ENCODE measurements around the gene GOLGB1.

The GOLGB1 gene

GRCh38 chr3:121677141-121677540 lies 72.4 kb downstream of the GOLGB1 start:
- no peak for DNase-seq

GRCh38 chr3:121670676-121671075 lies 78.9 kb downstream of the GOLGB1 start:
- DNase-seq: no peak

- DNase-seq: no peak
Measured at GRCh38 chr3:121667333-121667732, 82.2 kb downstream of the GOLGB1 start.

- DNase-seq: no peak
Measured at GRCh38 chr3:121665488-121665887, 84.1 kb downstream of the GOLGB1 start.

GRCh38 chr3:121663171-121663847 lies 86.2 kb downstream of the GOLGB1 start:
- DNase-seq: no peak

- DNase-seq: no peak
Measured at GRCh38 chr3:121662742-121663141, 86.8 kb downstream of the GOLGB1 start.

GRCh38 chr3:121661376-121661775 lies 88.2 kb downstream of the GOLGB1 start:
- peak; percentile 5 for DNase-seq

- DNase-seq: no peak
Measured at GRCh38 chr3:121660356-121661171, 89.0 kb downstream of the GOLGB1 start, which contains the start of gene HCLS1. Gene HCLS1, minus strand, starts transcription at chr3:121660903. Its CDS starts 2,556 bp downstream, at chr3:121658347.

GRCh38 chr3:121659586-121659985 lies 90.0 kb downstream of the GOLGB1 start:
- no peak for DNase-seq

- DNase-seq: no peak
Measured at GRCh38 chr3:121658716-121659435, 90.7 kb downstream of the GOLGB1 start.

- DNase-seq: no peak
Measured at GRCh38 chr3:121654493-121655385, 94.8 kb downstream of the GOLGB1 start.

GRCh38 chr3:121651684-121652083 lies 97.9 kb downstream of the GOLGB1 start:
- DNase-seq: peak; percentile 51

GRCh38 chr3:121649645-121650044 lies 99.9 kb downstream of the GOLGB1 start:
- no peak for DNase-seq

- peak; percentile 3 for DNase-seq
Measured at GRCh38 chr3:121648219-121648958, 101.2 kb downstream of the GOLGB1 start.

- DNase-seq: no peak
Measured at GRCh38 chr3:121645054-121645453, 104.5 kb downstream of the GOLGB1 start.

GRCh38 chr3:121642601-121643314 lies 106.8 kb downstream of the GOLGB1 start:
- no peak for DNase-seq

- DNase-seq: no peak
Measured at GRCh38 chr3:121641127-121641526, 108.4 kb downstream of the GOLGB1 start.

GRCh38 chr3:121637922-121638321 lies 111.6 kb downstream of the GOLGB1 start:
- DNase-seq: no peak

GRCh38 chr3:121630355-121630754 lies 119.2 kb downstream of the GOLGB1 start:
- DNase-seq: no peak

GRCh38 chr3:121629601-121630000 lies 119.9 kb downstream of the GOLGB1 start:
- no peak for DNase-seq

GRCh38 chr3:121627622-121628021 lies 121.9 kb downstream of the GOLGB1 start:
- DNase-seq: no peak
